Gastroesophageal sphincter (tissue), 4 donors: ENCODE data around the gene SERPINB10. TPM values are rescaled to one million over a fixed set of nuclear protein-coding genes. Genes with fewer than 3 reads are reported as not detected.

Experiments
- ATAC-seq: fragments of 150-250 bp; one replicate; pipeline ENCODE4 v1.9.1; 2016; ENCODE audit warnings: mild to moderate bottlenecking, moderate library complexity
- H3K27ac ChIP-seq, 4 donors: fragments of 200-600 bp; sonication (generic) in 3 of 4; 1 replicate in 3 of 4; 2 replicates in 1 of 4; pipeline ENCODE4 v1.5.1; 2016 to 2019
- H3K27me3 ChIP-seq: fragments of 200-600 bp; sonication (generic); one replicate; pipeline ENCODE4 v1.5.1; 2019
- H3K36me3 ChIP-seq, 2 donors: fragments of 200-600 bp; sonication (generic); one replicate each; pipeline ENCODE4 v1.5.1; 2019; ENCODE audit warnings: control low read depth in 1 of 2
- H3K4me1 ChIP-seq, 3 donors: fragments of 200-600 bp; sonication (generic); 1 replicate in 2 of 3; 2 replicates in 1 of 3; pipeline ENCODE4 v1.5.1; 2016 to 2019; ENCODE audit warnings: control low read depth in 2 of 3
- H3K4me3 ChIP-seq, 2 donors: fragments of 200-600 bp; sonication (generic); one replicate each; pipeline ENCODE4 v1.5.1; 2019; ENCODE audit warnings: mild to moderate bottlenecking in 1 of 2, moderate library complexity in 1 of 2
- H3K9me3 ChIP-seq, 3 donors: fragments of 200-600 bp; sonication (generic); one replicate each; pipeline ENCODE4 v1.5.1; 2017 to 2019; ENCODE audit warnings: control low read depth in 2 of 3
- EP300 ChIP-seq: sonication (generic); formaldehyde crosslinking; IDR thresholded peaks from one replicate; pipeline ENCODE4 v1.6.1; 2017; ENCODE audit warnings: antibody characterized with exemption, mild to moderate bottlenecking
- POLR2A ChIP-seq, 2 donors: fragments of 450-650 bp; IDR thresholded peaks; one replicate each; pipeline ENCODE4 v1.6.1; 2017; ENCODE audit warnings: antibody characterized with exemption in 2 of 2, mild to moderate bottlenecking in 2 of 2, moderate library complexity in 1 of 2
- POLR2AphosphoS5 ChIP-seq: sonication (generic); formaldehyde crosslinking; IDR thresholded peaks from one replicate; pipeline ENCODE4 v1.6.1; 2017; ENCODE audit warnings: antibody characterized with exemption
- WGBS, 2 donors: methylation state at CpG; one replicate each; pipeline ENCODE4 v1.1.5; 2018; ENCODE audit warnings: low coverage in 1 of 2; 5-methylcytosine and 5-hydroxymethylcytosine counted together
- total RNA-seq, 4 donors: library from RNA; depleted of rRNA; stranded (reverse); fragments of >200 nt; gene quantifications; one replicate each; pipeline ENCODE4 v1.1.0, GENCODE V29; 2016
- TF ChIP-seq, protein P1 (sequence below), 4 experiments: fragments of 200-600 bp in 2 of 4; fragments of 450-650 bp in 2 of 4; sonication (generic) in 1 of 4; IDR thresholded peaks; one replicate each; pipeline ENCODE4 v1.5.1; 2017 to 2019; ENCODE audit warnings: antibody characterized with exemption in 4 of 4, mild to moderate bottlenecking in 2 of 4, moderate library complexity in 2 of 4

SERPINB10 gene
- total RNA-seq, 4 donors from 2014 or later: 2.0 TPM; not detected in 3

DNA sequence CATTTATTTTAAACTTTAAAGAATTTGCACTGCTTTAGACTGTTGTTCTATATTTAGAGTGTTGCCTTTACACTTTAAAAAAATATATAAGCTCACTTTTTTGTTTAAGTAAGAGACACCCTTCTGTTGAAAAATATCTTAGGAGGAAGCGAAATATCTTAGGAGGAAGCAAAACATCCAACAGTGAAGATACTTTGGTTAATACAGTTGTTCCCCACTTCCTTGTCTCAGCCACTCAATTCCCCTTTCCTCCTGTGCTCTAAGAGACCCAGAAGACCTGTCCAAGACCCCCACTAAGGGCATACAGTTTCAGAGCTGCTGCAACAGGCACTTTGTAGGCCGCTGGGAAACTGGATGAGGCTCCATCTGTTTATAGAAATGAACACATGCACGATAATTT is 67.9 kb downstream of the SERPINB10 start:
- 74 to 78% methylated on average over 3 of the region's 3 CpGs for WGBS, 2 donors
- no peak for ATAC-seq
- no peak for TF ChIP-seq POLR2A (IDR thresholded peaks at IDR 0.05)
- TF ChIP-seq EP300: no peak
- TF ChIP-seq, protein P1, sequence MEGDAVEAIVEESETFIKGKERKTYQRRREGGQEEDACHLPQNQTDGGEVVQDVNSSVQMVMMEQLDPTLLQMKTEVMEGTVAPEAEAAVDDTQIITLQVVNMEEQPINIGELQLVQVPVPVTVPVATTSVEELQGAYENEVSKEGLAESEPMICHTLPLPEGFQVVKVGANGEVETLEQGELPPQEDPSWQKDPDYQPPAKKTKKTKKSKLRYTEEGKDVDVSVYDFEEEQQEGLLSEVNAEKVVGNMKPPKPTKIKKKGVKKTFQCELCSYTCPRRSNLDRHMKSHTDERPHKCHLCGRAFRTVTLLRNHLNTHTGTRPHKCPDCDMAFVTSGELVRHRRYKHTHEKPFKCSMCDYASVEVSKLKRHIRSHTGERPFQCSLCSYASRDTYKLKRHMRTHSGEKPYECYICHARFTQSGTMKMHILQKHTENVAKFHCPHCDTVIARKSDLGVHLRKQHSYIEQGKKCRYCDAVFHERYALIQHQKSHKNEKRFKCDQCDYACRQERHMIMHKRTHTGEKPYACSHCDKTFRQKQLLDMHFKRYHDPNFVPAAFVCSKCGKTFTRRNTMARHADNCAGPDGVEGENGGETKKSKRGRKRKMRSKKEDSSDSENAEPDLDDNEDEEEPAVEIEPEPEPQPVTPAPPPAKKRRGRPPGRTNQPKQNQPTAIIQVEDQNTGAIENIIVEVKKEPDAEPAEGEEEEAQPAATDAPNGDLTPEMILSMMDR (IDR thresholded peaks at IDR 0.05): no peak
- TF ChIP-seq POLR2AphosphoS5: no peak

DNA sequence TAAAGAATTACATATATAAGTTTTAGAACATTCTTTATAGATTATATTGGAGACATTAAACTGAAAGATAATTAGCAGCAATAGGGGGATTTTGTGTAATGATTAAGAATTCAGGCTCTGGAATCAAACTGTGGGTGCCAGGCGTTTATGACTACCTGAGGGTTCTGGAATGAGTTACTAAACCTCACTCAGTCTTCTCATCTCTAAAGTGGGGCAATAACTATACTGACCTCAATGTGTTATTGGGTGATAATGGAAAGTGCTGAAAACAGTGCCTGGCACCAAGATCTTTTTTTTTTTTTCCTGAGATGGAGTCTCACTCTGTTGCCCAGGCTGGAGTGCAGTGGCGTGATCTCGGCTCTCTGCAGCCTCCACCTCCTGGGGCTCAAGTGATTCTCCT is 69.3 kb downstream of the SERPINB10 start:
- Histone ChIP-seq H3K9me3 (no peaks in the 10 kb centered on the region), H3K36me3 (peaks cover 0 to 14% of the 10 kb centered on the region in 2 donors), H3K4me3 (no peak overlapping the region), H3K27me3 (no peaks in the 10 kb centered on the region), H3K27ac (no peak overlapping the region), H3K4me1 (peaks cover 0 to 19% (median 0%) of the 10 kb centered on the region in 3 donors)
- ATAC-seq: no peak
- TF ChIP-seq POLR2AphosphoS5: no peak
- TF ChIP-seq, protein P1 (IDR thresholded peaks at IDR 0.05): no peak
- no peak for TF ChIP-seq EP300
- TF ChIP-seq POLR2A (IDR thresholded peaks at IDR 0.05): no peak
- 88 to 90% methylated on average over 1 to 3 of the region's 3 CpGs for WGBS, 2 donors

More for the DNA sequence above, 67.9 kb downstream of the SERPINB10 start:
- H3K4me3 ChIP-seq: no peak overlapping the region
- H3K36me3 ChIP-seq: no peaks in the 10 kb centered on the region
- no peaks in the 10 kb centered on the region for H3K9me3 ChIP-seq
- H3K27me3 ChIP-seq: no peaks in the 10 kb centered on the region
- H3K27ac ChIP-seq: no peak overlapping the region
- H3K4me1 ChIP-seq: peaks cover 0 to 28% (median 0%) of the 10 kb centered on the region in 3 donors

DNA sequence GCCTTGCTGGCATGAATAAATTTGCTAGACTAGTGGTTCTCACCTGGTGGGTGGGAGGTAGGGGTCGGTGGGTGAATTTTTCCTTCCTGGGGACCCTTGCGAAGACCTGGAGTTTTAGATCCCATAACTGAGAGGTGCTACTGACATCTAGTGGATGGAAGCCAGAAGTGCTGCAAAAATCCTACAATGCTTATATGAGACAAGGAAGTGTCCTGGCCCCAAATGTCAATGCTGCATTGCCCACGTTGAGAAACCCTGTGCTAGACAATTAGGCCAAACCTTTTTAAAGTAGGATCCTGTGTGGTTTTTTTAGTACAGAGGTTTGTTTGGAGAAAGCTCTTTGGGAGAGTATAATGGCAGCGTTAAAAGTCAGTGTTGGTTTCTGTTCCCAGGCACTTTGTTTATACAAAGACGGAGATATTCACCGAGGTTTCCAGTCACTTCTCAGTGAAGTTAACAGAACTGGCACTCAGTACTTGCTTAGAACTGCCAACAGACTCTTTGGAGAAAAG is 71.7 kb downstream of the SERPINB10 start:
- Histone ChIP-seq H3K9me3 (no peaks in the 10 kb centered on the region), H3K27ac (peak overlapping the region; percentile 70 to 83 (median 80)), H3K36me3 (peaks cover 0 to 38% of the 10 kb centered on the region in 2 donors), H3K4me3 (peak overlapping the region; percentile 31 to 34), H3K4me1 (peaks cover 0 to 19% (median 0%) of the 10 kb centered on the region in 3 donors), H3K27me3 (no peaks in the 10 kb centered on the region)
- peak; percentile 79 for ATAC-seq
- TF ChIP-seq POLR2A (IDR thresholded peaks at IDR 0.05) (no peak), EP300 (no peak), POLR2AphosphoS5 (peak; percentile 14)
- TF ChIP-seq, protein P1 (IDR thresholded peaks at IDR 0.05): peak; percentile 67 to 92 (median 76)
- whole genome bisulfite sequencing, 2 donors: 0 to 5% methylated on average over 6 of the region's 6 CpGs

DNA sequence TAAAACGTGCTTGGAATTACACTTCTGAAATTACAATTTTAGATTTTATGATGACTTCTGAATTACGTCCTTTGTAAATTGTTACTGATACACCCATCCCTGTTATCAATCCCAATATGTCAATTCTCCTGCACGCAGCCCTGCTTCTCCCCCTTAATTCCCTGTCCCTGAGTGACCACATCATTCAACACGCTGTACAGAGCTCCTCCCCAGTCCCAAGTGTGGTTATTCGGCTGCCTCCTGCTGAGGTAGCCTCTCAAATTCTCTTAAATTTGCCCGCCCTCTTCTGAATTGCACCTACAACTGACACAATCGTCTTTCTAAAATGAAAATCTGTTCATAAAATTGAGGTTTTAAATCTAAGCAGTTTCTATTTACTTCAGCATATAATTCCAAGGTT is 72.3 kb downstream of the SERPINB10 start:
- peak overlapping the region; percentile 70 to 83 (median 80) for H3K27ac ChIP-seq
- peak overlapping the region; percentile 31 to 34 for H3K4me3 ChIP-seq
- no peak for ATAC-seq
- peaks cover 0 to 19% (median 0%) of the 10 kb centered on the region in 3 donors for H3K4me1 ChIP-seq
- no peaks in the 10 kb centered on the region for H3K9me3 ChIP-seq
- 36 to 41% methylated on average over 7 of the region's 7 CpGs for WGBS, 2 donors
- no peaks in the 10 kb centered on the region for H3K27me3 ChIP-seq
- TF ChIP-seq POLR2A (IDR thresholded peaks at IDR 0.05): no peak
- TF ChIP-seq, protein P1 (IDR thresholded peaks at IDR 0.05): no peak
- TF ChIP-seq POLR2AphosphoS5: no peak
- no peak for TF ChIP-seq EP300
- peaks cover 0 to 42% of the 10 kb centered on the region in 2 donors for H3K36me3 ChIP-seq

DNA sequence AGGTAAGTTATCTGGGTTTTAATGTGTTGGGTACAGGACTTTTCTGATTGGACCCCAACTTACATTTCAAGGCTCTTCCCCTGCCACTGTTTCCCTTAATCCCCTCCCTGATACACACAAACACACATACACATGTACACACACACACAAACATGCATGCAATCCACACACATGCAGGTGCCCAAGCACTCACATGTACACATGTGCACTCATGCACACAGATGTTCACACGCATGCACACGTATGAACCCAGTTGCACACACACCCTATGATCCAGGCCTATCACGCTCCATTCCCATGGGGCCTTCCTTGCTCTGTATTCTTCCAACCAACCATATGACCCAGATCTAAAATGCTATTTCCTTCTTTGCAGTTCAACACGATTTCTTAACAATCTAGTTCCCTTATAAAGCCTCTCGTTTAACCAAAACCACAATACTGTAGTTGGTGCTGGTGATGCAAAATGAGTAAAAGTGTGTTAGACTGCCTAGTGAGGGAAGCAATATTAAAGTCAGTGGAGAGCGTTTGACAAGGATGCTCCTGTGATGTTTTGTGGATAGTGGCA is 73.2 kb downstream of the SERPINB10 start:
- TF ChIP-seq, protein P1 (IDR thresholded peaks at IDR 0.05): no peak
- TF ChIP-seq EP300 (no peak), POLR2AphosphoS5 (no peak), POLR2A (IDR thresholded peaks at IDR 0.05) (no peak)
- Histone ChIP-seq H3K27me3 (no peaks in the 10 kb centered on the region), H3K36me3 (peaks cover 0 to 52% of the 10 kb centered on the region in 2 donors), H3K27ac (no peak overlapping the region), H3K9me3 (no peaks in the 10 kb centered on the region), H3K4me1 (peaks cover 0 to 19% (median 0%) of the 10 kb centered on the region in 3 donors), H3K4me3 (no peak overlapping the region)
- ATAC-seq: no peak
- WGBS, 2 donors: 83 to 100% methylated on average over 5 to 6 of the region's 6 CpGs
